ENCODE results near the gene MAN1A1. TPM values are rescaled to one million over a fixed set of nuclear protein-coding genes. Genes with fewer than 3 reads are reported as not detected.

The MAN1A1 gene
- total RNA-seq, 1 experiment from 2014 or later = not detected

DNA sequence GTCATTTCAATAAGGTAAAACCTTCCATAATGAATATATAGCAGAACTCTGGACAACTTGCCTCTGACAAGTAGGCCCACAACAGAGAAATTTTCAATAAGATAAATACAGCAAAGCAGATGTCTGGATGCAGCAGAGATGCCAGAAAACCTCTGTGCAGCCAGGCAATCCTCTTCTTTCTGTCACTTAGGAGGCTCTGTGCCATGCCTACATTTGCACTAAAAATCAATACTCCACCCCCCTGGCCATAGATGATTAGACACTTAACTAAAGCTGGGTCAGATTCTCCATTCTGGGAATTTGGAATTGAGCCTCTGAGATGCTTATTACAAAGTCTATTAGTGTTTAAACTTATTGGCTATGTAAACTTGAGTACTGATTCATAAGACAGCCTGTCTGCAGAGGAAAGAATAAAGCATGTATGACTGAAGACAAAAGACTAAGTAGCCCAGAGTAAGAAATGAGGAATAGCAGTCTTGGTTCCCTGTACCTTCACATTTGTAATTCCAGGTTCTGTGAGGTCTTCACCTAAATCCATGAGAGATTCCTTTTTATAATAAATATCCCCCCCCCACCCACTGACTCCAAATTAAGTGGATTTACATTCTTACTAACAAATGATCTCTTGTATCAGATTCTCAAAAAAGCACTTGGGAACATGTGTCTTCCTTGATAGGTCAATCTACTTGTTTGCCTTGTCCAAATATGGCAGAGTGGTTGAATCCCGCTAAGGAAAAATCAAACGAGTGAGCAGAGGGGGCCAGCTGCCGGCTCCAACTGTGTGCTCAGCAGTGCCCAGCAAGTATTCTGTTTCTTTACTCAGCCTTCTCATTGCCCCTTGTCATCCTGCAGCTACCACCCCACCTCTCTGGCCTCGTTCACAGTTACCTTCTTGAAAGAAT is 20.4 kb downstream of the MAN1A1 start:
- in situ Hi-C loops (cut with HindIII; ENCODE audit: low sequenced_read_pairs) = no loop called here
- no peak for DNase-seq (ENCODE audit: low spot score)

- in situ Hi-C loops (cut with HindIII; ENCODE audit: low sequenced_read_pairs) = no loop called here
- DNase-seq (ENCODE audit: low spot score) = no peak
Observed at GRCh38 chr6:119328254-119328653, 21.3 kb downstream of the MAN1A1 start.

- in situ Hi-C loops (cut with HindIII; ENCODE audit: low sequenced_read_pairs) = no loop called here
- DNase-seq (ENCODE audit: low spot score) = peak; percentile 33
Observed at GRCh38 chr6:119327810-119328209, 21.8 kb downstream of the MAN1A1 start.

DNA sequence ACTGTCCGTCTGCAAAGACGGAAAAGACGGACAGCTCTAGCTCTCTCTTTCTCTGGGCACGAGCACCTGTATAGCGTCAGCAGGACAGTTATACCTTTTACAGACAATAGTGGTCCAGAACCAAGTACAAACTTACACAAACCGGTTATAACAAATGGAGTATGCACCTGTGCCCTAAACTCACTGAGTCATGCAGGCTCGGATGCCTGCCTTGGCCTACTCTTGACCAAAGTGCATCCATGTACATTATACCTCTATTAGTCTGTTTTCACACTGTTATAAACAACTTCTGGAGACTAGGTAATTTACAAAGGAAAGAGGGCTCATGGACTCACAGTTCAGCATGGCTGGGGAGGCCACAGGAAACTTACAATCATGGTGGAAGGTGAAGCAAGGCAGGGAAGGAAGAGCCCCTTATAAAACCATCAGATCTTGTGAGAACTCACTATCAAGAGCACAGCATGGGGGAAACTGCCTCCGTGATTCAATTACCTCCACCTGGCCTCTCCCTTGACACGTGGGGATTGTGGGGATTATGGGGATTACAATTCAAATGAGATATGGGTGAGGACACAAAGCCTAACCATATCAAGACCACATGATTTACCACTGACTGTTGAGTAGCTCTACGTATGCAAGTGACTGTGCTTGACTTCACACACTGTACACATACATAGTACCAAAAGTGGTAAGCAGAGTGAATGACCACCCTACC is 23.1 kb downstream of the MAN1A1 start:
- in situ Hi-C loops (cut with HindIII; ENCODE audit: low sequenced_read_pairs) = no loop called here
- DNase-seq (ENCODE audit: low spot score) = no peak

GRCh38 chr6:119325559-119326265 is 23.8 kb downstream of the MAN1A1 start:
- no peak for DNase-seq (ENCODE audit: low spot score)
- in situ Hi-C loops (cut with HindIII; ENCODE audit: low sequenced_read_pairs) = no loop called here

GRCh38 chr6:119324718-119325117 is 24.8 kb downstream of the MAN1A1 start:
- DNase-seq (ENCODE audit: low spot score) = no peak
- in situ Hi-C loops (cut with HindIII; ENCODE audit: low sequenced_read_pairs) = no loop called here

GRCh38 chr6:119323931-119324330 is 25.6 kb downstream of the MAN1A1 start:
- in situ Hi-C loops (cut with HindIII; ENCODE audit: low sequenced_read_pairs) = no loop called here

GRCh38 chr6:119323478-119323877 is 26.1 kb downstream of the MAN1A1 start:
- in situ Hi-C loops (cut with HindIII; ENCODE audit: low sequenced_read_pairs) = no loop called here
- no peak for DNase-seq (ENCODE audit: low spot score)

More at GRCh38 chr6:119323931-119324330, 25.6 kb downstream of the MAN1A1 start:
- no peak for DNase-seq (ENCODE audit: low spot score)

GRCh38 chr6:119322715-119323350 is 26.7 kb downstream of the MAN1A1 start:
- in situ Hi-C loops (cut with HindIII; ENCODE audit: low sequenced_read_pairs) = no loop called here
- no peak for DNase-seq (ENCODE audit: low spot score)

- in situ Hi-C loops (cut with HindIII; ENCODE audit: low sequenced_read_pairs) = no loop called here
Observed at GRCh38 chr6:119322034-119322433, 27.5 kb downstream of the MAN1A1 start.

GRCh38 chr6:119319694-119320093 is 29.9 kb downstream of the MAN1A1 start:
- in situ Hi-C loops (cut with HindIII; ENCODE audit: low sequenced_read_pairs) = no loop called here

More at GRCh38 chr6:119322034-119322433, 27.5 kb downstream of the MAN1A1 start:
- DNase-seq (ENCODE audit: low spot score) = no peak

DNA sequence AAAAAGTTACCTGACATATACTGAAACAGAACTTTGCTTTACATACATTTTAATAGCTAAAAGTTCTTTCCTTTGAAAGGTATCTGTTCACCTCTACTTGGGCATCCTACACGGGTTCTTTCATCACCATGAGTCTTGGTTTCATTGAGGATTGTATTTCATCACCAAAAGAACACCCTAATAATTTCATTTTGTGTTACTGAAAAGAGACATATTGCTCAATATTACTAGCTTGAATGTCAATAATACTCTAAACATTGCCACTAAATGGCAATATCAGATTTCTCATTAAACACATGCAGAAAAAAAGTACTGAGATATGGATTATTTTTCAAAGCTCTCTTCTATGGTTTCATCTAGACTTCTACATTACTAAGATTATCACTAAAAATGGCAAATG is 30.8 kb downstream of the MAN1A1 start:
- no peak for DNase-seq (ENCODE audit: low spot score)
- in situ Hi-C loops (cut with HindIII; ENCODE audit: low sequenced_read_pairs) = no loop called here

More at GRCh38 chr6:119319694-119320093, 29.9 kb downstream of the MAN1A1 start:
- no peak for DNase-seq (ENCODE audit: low spot score)

DNA sequence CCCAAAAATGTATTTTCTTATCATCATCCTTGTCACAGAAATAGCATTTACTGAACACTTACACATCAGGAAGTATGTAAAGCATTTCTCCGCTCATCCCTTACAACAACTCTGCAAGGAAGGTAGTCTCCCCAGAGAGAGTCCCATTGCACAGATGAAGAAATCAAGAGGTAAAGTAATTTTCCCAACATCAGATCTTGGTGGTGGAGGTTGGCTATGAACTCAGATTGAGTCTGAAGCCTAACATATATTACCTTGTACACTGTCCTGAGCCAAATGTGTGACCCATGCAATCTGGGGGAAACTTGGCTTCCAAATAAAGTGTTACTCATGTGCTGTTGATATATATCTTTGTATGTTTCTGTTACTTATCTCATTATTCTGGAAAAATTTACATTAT is 31.4 kb downstream of the MAN1A1 start:
- DNase-seq (ENCODE audit: low spot score) = no peak
- in situ Hi-C loops (cut with HindIII; ENCODE audit: low sequenced_read_pairs) = no loop called here

GRCh38 chr6:119317007-119317406 is 32.6 kb downstream of the MAN1A1 start:
- in situ Hi-C loops (cut with HindIII; ENCODE audit: low sequenced_read_pairs) = no loop called here

GRCh38 chr6:119314885-119315272 is 34.7 kb downstream of the MAN1A1 start:
- no peak for DNase-seq (ENCODE audit: low spot score)
- in situ Hi-C loops (cut with HindIII; ENCODE audit: low sequenced_read_pairs) = no loop called here

More at GRCh38 chr6:119317007-119317406, 32.6 kb downstream of the MAN1A1 start:
- DNase-seq (ENCODE audit: low spot score) = no peak

GRCh38 chr6:119313937-119314884 is 35.4 kb downstream of the MAN1A1 start:
- in situ Hi-C loops (cut with HindIII; ENCODE audit: low sequenced_read_pairs) = no loop called here
- DNase-seq (ENCODE audit: low spot score) = no peak

DNA sequence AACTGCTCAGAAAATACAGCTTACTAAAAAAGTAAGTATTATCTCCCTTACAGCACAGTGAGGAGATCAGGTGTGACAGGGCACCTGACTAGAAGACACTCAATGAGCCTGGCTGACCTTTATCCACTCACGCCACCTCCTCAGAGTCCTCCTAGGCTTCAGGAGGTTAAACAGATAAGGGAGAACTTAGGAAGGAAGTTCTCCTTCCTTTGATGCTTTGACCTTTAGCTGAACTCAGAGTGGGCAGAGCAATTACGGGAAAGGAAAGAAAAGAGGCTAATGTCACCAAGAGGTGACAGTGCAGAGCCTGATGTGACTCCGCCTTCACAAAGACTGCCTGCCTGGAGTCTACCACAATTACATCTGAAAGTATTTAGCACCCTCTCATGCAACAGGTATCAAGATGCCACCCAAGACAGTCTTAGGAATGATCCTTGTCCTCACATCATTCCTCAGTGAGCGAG is 36.7 kb downstream of the MAN1A1 start:
- in situ Hi-C loops (cut with HindIII; ENCODE audit: low sequenced_read_pairs) = no loop called here

GRCh38 chr6:119312441-119312840 is 37.1 kb downstream of the MAN1A1 start:
- in situ Hi-C loops (cut with HindIII; ENCODE audit: low sequenced_read_pairs) = no loop called here
- DNase-seq (ENCODE audit: low spot score) = no peak

More for the DNA sequence above, 36.7 kb downstream of the MAN1A1 start:
- no peak for DNase-seq (ENCODE audit: low spot score)
